Activated B cell treated with CpG ODN at 0.5 μM for 24 hours (primary cell): ENCODE data around the gene UACA. TPM values are rescaled to one million over a fixed set of nuclear protein-coding genes. Genes with fewer than 3 reads are reported as not detected.

Experiments
- ATAC-seq: fragments of 200-7000 bp; cut with Tn5 transposase; one replicate; pipeline ENCODE4 v1.10.0; 2021; ENCODE audit warnings: low read depth, mild to moderate bottlenecking, moderate library complexity
- CTCF ChIA-PET: fragments of 350-600 bp; sonication (Branson Sonifier 250); formaldehyde crosslinking; loops from one replicate; lab custom pipeline; 2021; ENCODE audit warnings: antibody characterized with exemption; lab: Charles Lee
- POLR2A ChIA-PET: fragments of 350-600 bp; sonication (Branson Sonifier 250); formaldehyde crosslinking; loops from one replicate; lab custom pipeline; 2021; ENCODE audit warnings: antibody characterized with exemption; lab: Charles Lee
- DNase-seq: peaks from one replicate; pipeline ENCODE4 v3.0.0; 2022
- H3K27ac Mint-ChIP-seq: one replicate; pipeline ENCODE4 v1.8.0; 2020; ENCODE audit warnings: mixed read lengths
- H3K27me3 Mint-ChIP-seq: one replicate; pipeline ENCODE4 v1.8.0; 2021; ENCODE audit warnings: mixed read lengths
- H3K36me3 Mint-ChIP-seq: one replicate; pipeline ENCODE4 v1.8.0; 2021; ENCODE audit warnings: low read depth, mixed read lengths
- H3K4me1 Mint-ChIP-seq: one replicate; pipeline ENCODE4 v1.8.0; 2021; ENCODE audit warnings: mixed read lengths
- H3K4me3 Mint-ChIP-seq: one replicate; pipeline ENCODE4 v1.8.0; 2020; ENCODE audit warnings: mild to moderate bottlenecking, mixed read lengths
- H3K9me3 Mint-ChIP-seq: one replicate; pipeline ENCODE4 v1.8.0; 2020; ENCODE audit warnings: mixed read lengths
- intact Hi-C: fragments of 100-400 bp; cut with micrococcal nuclease; formaldehyde crosslinking; loops from one replicate; pipeline ENCODE4 v1.15.1; 2024
- total RNA-seq: library from RNA; stranded (reverse); gene quantifications from 2 replicates; pipeline ENCODE4 v1.2.3, GENCODE V29; 2022
- TF ChIP-seq, protein P1 (sequence below): fragments of 200-600 bp; IDR thresholded peaks from one replicate; pipeline ENCODE4 v1.8.0; 2022; ENCODE audit warnings: antibody characterized with exemption, mild to moderate bottlenecking

Gene UACA
- total RNA-seq, 1 donor from 2014 or later = 1.00 TPM

DNA sequence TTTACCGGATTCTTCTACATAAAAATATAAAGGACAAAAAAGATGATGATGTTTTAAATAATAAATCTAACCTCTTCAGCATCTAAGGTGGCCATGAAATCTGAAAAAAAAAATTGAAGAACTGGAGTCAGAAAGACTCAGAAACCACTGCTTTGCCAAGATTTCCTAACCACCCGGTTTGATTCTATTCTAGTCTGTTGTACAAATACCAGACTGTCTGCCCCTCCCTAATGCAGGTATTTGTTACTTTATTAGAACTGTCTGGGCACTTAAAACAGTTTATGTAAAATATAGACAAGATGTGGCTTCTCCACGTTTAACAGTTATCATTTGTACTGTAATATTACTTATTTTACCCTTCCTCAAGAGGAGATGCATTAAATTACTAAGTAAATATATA lies 48.8 kb downstream of the UACA start:
- no peaks in the 10 kb centered on the region for H3K9me3 Mint-ChIP-seq
- peaks cover 23% of the 10 kb centered on the region for H3K27me3 Mint-ChIP-seq
- H3K4me1 Mint-ChIP-seq = no peaks in the 10 kb centered on the region
- no peak overlapping the region for H3K27ac Mint-ChIP-seq
- no peak for ATAC-seq
- no peaks in the 10 kb centered on the region for H3K36me3 Mint-ChIP-seq
- intact Hi-C loops = no loop called here
- DNase-seq = no peak
- TF ChIP-seq, protein P1, sequence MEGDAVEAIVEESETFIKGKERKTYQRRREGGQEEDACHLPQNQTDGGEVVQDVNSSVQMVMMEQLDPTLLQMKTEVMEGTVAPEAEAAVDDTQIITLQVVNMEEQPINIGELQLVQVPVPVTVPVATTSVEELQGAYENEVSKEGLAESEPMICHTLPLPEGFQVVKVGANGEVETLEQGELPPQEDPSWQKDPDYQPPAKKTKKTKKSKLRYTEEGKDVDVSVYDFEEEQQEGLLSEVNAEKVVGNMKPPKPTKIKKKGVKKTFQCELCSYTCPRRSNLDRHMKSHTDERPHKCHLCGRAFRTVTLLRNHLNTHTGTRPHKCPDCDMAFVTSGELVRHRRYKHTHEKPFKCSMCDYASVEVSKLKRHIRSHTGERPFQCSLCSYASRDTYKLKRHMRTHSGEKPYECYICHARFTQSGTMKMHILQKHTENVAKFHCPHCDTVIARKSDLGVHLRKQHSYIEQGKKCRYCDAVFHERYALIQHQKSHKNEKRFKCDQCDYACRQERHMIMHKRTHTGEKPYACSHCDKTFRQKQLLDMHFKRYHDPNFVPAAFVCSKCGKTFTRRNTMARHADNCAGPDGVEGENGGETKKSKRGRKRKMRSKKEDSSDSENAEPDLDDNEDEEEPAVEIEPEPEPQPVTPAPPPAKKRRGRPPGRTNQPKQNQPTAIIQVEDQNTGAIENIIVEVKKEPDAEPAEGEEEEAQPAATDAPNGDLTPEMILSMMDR = no peak
- CTCF ChIA-PET = interaction anchor here (1.2 kb wide), 1 partner anchor 8 kb away, joined by 5 read pairs; no protein-coding TSS in a partner anchor
- H3K4me3 Mint-ChIP-seq = no peak overlapping the region
- POLR2A ChIA-PET = no interaction called here

DNA sequence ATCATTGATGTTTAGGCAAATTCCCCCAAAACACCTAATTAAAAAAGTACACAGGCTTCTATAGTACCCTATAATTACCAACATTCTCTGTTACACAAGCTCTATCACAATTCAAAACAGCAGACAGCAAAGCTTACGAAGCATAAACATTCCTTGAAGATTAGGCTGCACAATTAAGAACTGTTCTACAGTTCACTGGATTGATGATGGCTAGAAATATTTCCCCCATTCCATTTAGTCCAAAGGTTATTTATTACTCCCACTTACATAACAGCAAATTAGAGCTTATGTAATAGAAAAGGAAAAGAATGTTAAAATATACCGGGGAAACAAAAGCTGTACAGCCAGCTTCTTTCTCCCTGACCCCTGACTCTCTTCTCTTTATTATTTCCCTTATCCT lies 49.3 kb downstream of the UACA start:
- Mint-ChIP-seq H3K27ac (no peak overlapping the region), H3K9me3 (no peaks in the 10 kb centered on the region), H3K27me3 (peaks cover 23% of the 10 kb centered on the region), H3K4me1 (no peaks in the 10 kb centered on the region), H3K4me3 (no peak overlapping the region), H3K36me3 (no peaks in the 10 kb centered on the region)
- intact Hi-C loops = no loop called here
- DNase-seq (no peak), ATAC-seq (no peak)
- POLR2A ChIA-PET = no interaction called here
- CTCF ChIA-PET = interaction anchor here (1.2 kb wide), 1 partner anchor 8 kb away, joined by 5 read pairs; no protein-coding TSS in a partner anchor
- TF ChIP-seq, protein P1 = no peak

DNA sequence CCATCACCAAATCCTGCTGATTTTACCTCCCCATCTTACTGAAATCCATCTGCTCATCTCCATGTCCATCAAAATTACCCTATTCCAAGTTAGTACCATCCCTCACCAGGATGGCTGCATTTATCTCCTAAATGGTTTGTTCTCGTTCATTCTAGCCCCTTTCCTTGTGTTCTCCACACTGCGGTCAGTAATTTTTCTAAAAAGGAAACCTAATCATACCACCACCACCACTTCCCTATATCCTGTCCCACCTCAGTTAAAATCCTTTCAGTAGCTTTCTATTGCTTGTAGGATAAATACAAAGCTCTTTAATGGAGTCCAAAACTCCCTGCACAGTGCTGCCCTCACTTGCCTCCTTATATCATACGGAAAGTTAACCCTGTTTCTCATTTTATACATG lies 51.1 kb downstream of the UACA start:
- no peak for ATAC-seq
- no peak for DNase-seq
- Mint-ChIP-seq H3K9me3 (no peaks in the 10 kb centered on the region), H3K4me3 (no peak overlapping the region), H3K27ac (no peak overlapping the region), H3K27me3 (peaks cover 27% of the 10 kb centered on the region), H3K4me1 (no peaks in the 10 kb centered on the region), H3K36me3 (no peaks in the 10 kb centered on the region)
- intact Hi-C loops = no loop called here
- TF ChIP-seq, protein P1 = no peak
- POLR2A ChIA-PET = no interaction called here
- CTCF ChIA-PET = interaction anchor here (1.0 to 1.2 kb wide), 2 partner anchors 10 to 1237 kb away, joined by 4 read pairs; no protein-coding TSS in a partner anchor

DNA sequence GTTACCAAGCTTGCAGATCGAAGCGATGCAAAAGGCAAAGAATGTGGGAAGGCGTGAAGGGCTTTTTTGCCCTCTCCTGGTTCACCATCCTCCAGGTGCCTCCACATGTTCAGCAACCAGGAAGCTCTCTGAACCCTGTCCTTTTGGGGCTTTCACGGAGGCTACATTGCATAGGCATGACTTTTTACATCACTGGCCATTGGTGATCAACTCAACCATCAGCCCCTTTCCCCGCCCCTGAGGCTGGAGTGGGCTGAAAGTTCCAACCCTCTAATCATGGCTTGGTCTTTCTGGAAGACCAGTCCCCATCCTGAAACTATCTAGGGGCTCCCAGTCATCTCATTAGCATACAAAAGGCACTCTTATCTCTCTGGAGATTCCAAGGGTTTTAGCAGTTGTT lies 52.6 kb downstream of the UACA start:
- Mint-ChIP-seq H3K27ac (no peak overlapping the region), H3K36me3 (no peaks in the 10 kb centered on the region), H3K4me1 (no peaks in the 10 kb centered on the region), H3K27me3 (peaks cover 31% of the 10 kb centered on the region), H3K9me3 (no peaks in the 10 kb centered on the region), H3K4me3 (no peak overlapping the region)
- ChIA-PET POLR2A (no interaction called here), CTCF (no interaction called here)
- ATAC-seq (no peak), DNase-seq (no peak)
- TF ChIP-seq, protein P1 = no peak
- intact Hi-C loops = no loop called here

DNA sequence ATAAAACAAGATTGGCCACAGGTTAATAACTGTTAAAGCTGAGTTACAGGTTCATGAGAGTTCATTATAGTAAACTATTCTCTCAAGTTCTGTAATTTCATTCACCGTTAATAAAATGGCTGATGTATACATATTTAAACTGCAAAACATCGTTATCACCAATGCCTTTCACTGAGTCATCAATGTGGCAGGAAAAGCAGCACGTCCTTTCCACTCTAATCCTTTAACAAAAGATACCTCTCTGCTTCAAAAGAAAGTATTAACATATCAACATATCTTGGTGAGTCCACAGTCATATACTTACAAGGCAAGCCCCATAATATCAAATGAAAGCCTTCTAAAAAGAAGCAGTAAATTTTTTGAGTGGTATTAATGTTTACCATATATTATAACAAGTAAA lies 54.5 kb downstream of the UACA start:
- Mint-ChIP-seq H3K27me3 (peaks cover 33% of the 10 kb centered on the region), H3K36me3 (no peaks in the 10 kb centered on the region), H3K9me3 (no peaks in the 10 kb centered on the region), H3K4me1 (peaks cover 7% of the 10 kb centered on the region), H3K4me3 (no peak overlapping the region), H3K27ac (no peak overlapping the region)
- DNase-seq = no peak
- ChIA-PET CTCF (no interaction called here), POLR2A (no interaction called here)
- intact Hi-C loops = no loop called here
- TF ChIP-seq, protein P1 = no peak
- no peak for ATAC-seq
